ENCODE data around the gene ISLR2.

ISLR2 gene

DNA sequence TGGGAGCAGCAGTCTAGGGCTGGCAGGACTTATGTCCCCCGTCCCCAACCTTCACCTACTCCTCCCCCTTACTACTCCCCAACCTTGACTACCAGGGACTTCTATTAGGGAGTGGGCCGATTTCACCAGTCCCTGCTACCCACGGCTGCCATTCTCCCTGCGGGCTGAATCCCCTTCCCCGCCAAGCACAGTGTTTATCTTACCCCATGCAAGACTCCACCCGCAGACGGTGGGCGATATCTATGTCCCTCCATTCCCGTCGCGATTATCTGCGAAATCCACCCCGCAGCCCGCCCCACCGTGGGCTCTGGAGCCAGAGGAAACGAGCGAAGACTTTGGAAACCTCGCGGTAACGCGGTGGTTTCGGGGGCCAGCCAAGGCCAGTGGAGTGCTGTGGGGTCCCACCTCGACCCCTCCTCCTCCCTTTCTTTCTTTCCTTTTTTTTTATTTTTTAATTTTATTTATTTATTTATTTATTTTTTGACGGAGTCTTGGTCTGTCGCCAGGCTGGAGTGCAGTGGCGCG lies 4.7 kb downstream of the ISLR2 start:
- Histone ChIP-seq H3K9me3 (ENCODE audit: insufficient read depth, low read length, severe bottlenecking) (no peaks in the 10 kb centered on the region), H3K27ac (ENCODE audit: low read length) (no peak overlapping the region), H3K36me3 (ENCODE audit: insufficient read depth, low read length) (no peaks in the 10 kb centered on the region), H3K4me2 (ENCODE audit: insufficient read depth, low read length) (no peak overlapping the region), H3K79me2 (ENCODE audit: insufficient read depth, low read length) (no peaks in the 10 kb centered on the region), H4K20me1 (ENCODE audit: insufficient read depth, low read length) (no peaks in the 10 kb centered on the region), H2AFZ (ENCODE audit: low read depth, low read length) (no peak overlapping the region), H3K9ac (ENCODE audit: low read depth, low read length) (no peak overlapping the region), H3K4me1 (ENCODE audit: insufficient read depth, low read length) (no peaks in the 10 kb centered on the region), H3K27me3 (ENCODE audit: insufficient read depth, low read length, poor library complexity) (peaks cover 1% of the 10 kb centered on the region), H3K4me3 (ENCODE audit: low read depth in 1 of 2, low read length in 2 of 2) (no peak overlapping the region)
- TF ChIP-seq CTCF (IDR thresholded peaks at IDR 0.05; ENCODE audit: borderline replicate concordance, extremely low read depth, low read length, poor library complexity, severe bottlenecking): no peak
- TF ChIP-seq EZH2 (IDR thresholded peaks at IDR 0.05; ENCODE audit: borderline replicate concordance, low read depth, low read length, severe bottlenecking): no peak
- ATAC-seq (ENCODE audit: insufficient read depth, low read depth) (no peak), DNase-seq (no peak)

DNA sequence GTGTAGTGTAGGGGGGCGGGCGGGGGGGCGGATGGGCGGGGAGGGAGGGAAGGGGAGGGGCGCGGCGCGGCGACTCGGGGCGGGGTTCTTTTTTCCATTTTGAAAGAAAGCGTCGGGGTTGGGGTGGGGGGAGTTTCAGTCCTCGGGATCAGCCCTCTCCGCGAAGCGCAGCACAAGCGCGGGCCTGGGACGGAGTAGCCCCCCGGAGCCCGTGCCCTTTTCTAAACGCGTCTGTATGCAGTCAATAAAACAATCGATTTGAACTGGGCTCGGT lies 6.1 kb downstream of the ISLR2 start:
- no peaks in the 10 kb centered on the region for H4K20me1 ChIP-seq (ENCODE audit: insufficient read depth, low read length)
- no peak overlapping the region for H3K27ac ChIP-seq (ENCODE audit: low read length)
- no peak for TF ChIP-seq EZH2 (IDR thresholded peaks at IDR 0.05; ENCODE audit: borderline replicate concordance, low read depth, low read length, severe bottlenecking)
- TF ChIP-seq CTCF (IDR thresholded peaks at IDR 0.05; ENCODE audit: borderline replicate concordance, extremely low read depth, low read length, poor library complexity, severe bottlenecking): no peak
- no peaks in the 10 kb centered on the region for H3K79me2 ChIP-seq (ENCODE audit: insufficient read depth, low read length)
- no peak for DNase-seq
- H3K4me3 ChIP-seq (ENCODE audit: low read depth in 1 of 2, low read length in 2 of 2): no peak overlapping the region
- H3K9ac ChIP-seq (ENCODE audit: low read depth, low read length): no peak overlapping the region
- H3K4me1 ChIP-seq (ENCODE audit: insufficient read depth, low read length): no peaks in the 10 kb centered on the region
- no peaks in the 10 kb centered on the region for H3K36me3 ChIP-seq (ENCODE audit: insufficient read depth, low read length)
- H3K27me3 ChIP-seq (ENCODE audit: insufficient read depth, low read length, poor library complexity): peaks cover 4% of the 10 kb centered on the region
- H2AFZ ChIP-seq (ENCODE audit: low read depth, low read length): no peak overlapping the region
- H3K9me3 ChIP-seq (ENCODE audit: insufficient read depth, low read length, severe bottlenecking): no peaks in the 10 kb centered on the region
- H3K4me2 ChIP-seq (ENCODE audit: insufficient read depth, low read length): no peak overlapping the region
- no peak for ATAC-seq (ENCODE audit: insufficient read depth, low read depth)

DNA sequence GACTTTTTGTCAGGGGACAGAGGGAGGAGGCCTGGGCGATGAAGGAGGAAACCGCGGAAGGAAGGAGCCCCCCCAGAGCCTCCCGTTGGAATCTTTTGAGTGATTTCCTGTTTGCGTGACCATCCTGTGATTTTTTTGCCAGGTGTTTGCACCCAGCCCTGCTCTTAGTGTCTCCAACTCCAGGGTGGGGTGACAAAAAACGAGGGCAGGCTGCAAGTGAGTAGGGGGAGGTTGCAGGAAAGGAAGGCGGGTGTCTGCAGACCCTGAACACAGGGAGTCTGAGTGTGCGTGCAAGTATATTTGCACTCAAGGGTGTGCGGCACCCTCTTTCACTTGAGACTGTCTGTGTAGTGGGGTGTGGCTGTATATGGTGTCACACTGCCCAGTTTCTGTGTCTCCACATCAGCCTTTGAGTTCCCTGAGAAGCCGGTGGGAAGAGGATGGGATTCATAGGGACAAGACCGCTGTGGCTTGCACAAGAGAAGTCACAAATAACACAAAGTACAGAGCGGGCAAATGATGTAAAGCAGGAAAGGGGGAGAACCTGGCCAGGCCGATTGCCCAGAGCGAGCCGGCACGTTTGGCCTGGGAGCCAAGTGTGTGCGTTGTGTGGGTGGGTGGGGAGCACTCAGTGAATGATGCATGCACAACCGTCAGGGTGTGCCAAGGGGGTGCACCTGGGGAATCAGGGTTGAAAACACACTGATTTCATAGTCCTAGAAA lies 6.6 kb downstream of the ISLR2 start:
- H3K36me3 ChIP-seq (ENCODE audit: insufficient read depth, low read length): no peaks in the 10 kb centered on the region
- H3K4me2 ChIP-seq (ENCODE audit: insufficient read depth, low read length): no peak overlapping the region
- no peak overlapping the region for H3K27ac ChIP-seq (ENCODE audit: low read length)
- DNase-seq (no peak), ATAC-seq (ENCODE audit: insufficient read depth, low read depth) (no peak)
- TF ChIP-seq EZH2 (IDR thresholded peaks at IDR 0.05; ENCODE audit: borderline replicate concordance, low read depth, low read length, severe bottlenecking): no peak
- TF ChIP-seq CTCF (IDR thresholded peaks at IDR 0.05; ENCODE audit: borderline replicate concordance, extremely low read depth, low read length, poor library complexity, severe bottlenecking): no peak
- no peak overlapping the region for H2AFZ ChIP-seq (ENCODE audit: low read depth, low read length)
- no peaks in the 10 kb centered on the region for H3K9me3 ChIP-seq (ENCODE audit: insufficient read depth, low read length, severe bottlenecking)
- H3K4me1 ChIP-seq (ENCODE audit: insufficient read depth, low read length): no peaks in the 10 kb centered on the region
- H3K9ac ChIP-seq (ENCODE audit: low read depth, low read length): no peak overlapping the region
- H4K20me1 ChIP-seq (ENCODE audit: insufficient read depth, low read length): no peaks in the 10 kb centered on the region
- H3K27me3 ChIP-seq (ENCODE audit: insufficient read depth, low read length, poor library complexity): peaks cover 4% of the 10 kb centered on the region
- no peaks in the 10 kb centered on the region for H3K79me2 ChIP-seq (ENCODE audit: insufficient read depth, low read length)
- H3K4me3 ChIP-seq (ENCODE audit: low read depth in 1 of 2, low read length in 2 of 2): no peak overlapping the region
